ENCODE data around the gene GET4.

DNA sequence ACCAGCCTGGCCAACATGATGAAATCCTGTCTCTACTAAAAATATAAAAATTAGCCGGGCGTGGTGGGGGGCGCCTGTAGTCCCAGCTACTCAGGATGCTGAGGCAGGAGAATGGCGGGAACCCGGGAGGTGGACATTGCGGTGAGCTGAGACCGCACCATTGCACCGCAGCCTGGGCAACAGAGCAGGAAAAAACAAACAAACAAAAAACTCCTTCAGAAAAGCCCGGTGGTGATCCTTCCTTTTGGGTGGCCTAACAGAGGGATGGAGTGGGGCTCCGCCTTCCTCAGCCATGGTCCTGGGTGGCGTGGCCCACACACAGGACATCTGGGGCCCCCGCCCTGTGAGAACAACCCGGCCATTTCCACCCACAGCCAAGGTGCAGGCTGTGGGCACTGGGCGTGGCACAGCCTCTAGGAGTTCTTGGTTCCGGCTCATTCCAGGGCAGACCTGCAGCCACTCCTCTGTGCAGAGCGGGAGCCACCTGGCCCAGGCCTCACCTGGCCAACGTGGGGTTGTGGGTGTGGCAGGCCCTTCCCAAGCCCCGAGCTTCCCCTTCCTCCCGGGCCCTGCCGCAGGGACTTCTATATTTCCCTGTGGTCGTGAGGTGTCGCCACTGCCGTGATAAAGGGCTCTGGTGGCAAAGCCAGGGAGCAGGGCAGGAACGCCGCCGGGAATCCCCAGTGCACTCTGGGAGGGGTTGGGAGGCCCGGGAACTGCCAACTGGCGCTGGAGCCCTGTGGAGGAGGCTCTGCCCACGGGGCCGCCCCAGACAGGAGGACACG, 37.6 kb downstream of the GET4 start:
- TF ChIP-seq, protein P1, sequence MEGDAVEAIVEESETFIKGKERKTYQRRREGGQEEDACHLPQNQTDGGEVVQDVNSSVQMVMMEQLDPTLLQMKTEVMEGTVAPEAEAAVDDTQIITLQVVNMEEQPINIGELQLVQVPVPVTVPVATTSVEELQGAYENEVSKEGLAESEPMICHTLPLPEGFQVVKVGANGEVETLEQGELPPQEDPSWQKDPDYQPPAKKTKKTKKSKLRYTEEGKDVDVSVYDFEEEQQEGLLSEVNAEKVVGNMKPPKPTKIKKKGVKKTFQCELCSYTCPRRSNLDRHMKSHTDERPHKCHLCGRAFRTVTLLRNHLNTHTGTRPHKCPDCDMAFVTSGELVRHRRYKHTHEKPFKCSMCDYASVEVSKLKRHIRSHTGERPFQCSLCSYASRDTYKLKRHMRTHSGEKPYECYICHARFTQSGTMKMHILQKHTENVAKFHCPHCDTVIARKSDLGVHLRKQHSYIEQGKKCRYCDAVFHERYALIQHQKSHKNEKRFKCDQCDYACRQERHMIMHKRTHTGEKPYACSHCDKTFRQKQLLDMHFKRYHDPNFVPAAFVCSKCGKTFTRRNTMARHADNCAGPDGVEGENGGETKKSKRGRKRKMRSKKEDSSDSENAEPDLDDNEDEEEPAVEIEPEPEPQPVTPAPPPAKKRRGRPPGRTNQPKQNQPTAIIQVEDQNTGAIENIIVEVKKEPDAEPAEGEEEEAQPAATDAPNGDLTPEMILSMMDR (IDR thresholded peaks at IDR 0.05; ENCODE audit: low read length), result no peak
- no peak for TF ChIP-seq EZH2 (IDR thresholded peaks at IDR 0.05; ENCODE audit: borderline replicate concordance, low read length)

All from OCI-LY1 (cell line).